Epidermal melanocyte (primary cell): ENCODE results near the gene ORC3.

Source experiments
- DNase-seq: peaks from one replicate; pipeline ENCODE4 v3.0.0; 2011; ENCODE audit warnings: low spot score; ENCODE audit not compliant: insufficient read length

Gene ORC3

GRCh38 chr6:87589693-87590416, at the start of gene ORC3, which contains the start of gene RARS2:
Gene ORC3, plus strand, starts transcription at chr6:87590135. Its CDS starts 34 bp downstream, at chr6:87590169.
Gene RARS2, minus strand, starts transcription at chr6:87589987. Its CDS starts 30 bp downstream, at chr6:87589957.
- DNase-seq = peak; percentile 95

DNA sequence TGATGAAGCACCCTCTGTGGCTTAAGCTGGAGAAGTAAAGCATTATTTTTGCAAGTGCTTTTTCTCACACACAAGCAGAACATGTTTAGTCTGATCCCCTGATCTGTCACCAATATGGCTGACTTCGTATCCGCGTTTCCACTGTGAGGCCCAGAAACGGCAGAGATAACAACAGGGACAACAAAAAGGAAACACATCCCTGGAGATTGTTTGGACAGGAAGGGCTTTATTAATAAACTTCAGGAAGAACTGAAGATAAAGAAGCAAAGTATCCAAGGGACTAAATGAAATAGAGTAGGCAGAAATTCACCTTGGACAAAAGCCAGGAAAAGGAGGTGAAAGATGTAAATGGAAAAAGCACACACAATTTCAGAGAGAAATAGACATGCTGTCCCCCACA, 49.4 kb upstream of the ORC3 start:
- DNase-seq = no peak

DNA sequence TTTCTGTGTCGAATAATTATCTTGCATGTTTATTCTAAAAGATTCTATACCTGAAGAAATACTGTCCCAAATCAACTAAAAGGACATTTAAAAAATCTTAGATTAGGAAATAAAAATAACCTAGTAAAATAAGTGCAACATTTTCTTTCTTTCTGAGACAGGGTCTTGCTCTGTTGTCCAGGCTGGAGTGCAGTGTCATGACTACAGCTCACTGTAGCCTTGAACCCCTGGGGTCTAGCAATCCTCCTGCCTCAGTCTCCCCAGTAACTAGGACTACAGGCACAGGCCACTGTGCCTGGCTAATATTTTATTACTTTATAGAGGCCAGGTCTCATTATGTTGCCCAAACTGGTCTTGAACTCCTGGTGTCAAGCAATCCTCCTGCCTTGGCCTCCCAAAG, 48.9 kb upstream of the ORC3 start:
- no peak for DNase-seq

GRCh38 chr6:87541744-87542143, 48.2 kb upstream of the ORC3 start:
- no peak for DNase-seq

- DNase-seq = no peak
Measured at GRCh38 chr6:87543696-87544473, 46.0 kb upstream of the ORC3 start.

DNA sequence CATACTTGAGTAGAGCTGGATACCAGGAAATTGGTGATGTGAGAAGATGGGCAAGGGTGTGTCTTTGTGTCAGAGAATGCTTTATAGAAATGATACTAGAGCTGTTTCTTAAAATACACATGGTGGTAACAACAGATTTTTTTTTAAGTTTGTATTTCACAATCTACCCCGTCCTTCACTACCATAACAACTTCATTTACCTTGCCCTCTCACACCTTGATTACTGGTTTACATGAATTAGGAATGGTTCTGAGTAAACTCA, 45.5 kb upstream of the ORC3 start:
- DNase-seq = no peak

- no peak for DNase-seq
Measured at GRCh38 chr6:87551799-87552198, 38.1 kb upstream of the ORC3 start.

DNA sequence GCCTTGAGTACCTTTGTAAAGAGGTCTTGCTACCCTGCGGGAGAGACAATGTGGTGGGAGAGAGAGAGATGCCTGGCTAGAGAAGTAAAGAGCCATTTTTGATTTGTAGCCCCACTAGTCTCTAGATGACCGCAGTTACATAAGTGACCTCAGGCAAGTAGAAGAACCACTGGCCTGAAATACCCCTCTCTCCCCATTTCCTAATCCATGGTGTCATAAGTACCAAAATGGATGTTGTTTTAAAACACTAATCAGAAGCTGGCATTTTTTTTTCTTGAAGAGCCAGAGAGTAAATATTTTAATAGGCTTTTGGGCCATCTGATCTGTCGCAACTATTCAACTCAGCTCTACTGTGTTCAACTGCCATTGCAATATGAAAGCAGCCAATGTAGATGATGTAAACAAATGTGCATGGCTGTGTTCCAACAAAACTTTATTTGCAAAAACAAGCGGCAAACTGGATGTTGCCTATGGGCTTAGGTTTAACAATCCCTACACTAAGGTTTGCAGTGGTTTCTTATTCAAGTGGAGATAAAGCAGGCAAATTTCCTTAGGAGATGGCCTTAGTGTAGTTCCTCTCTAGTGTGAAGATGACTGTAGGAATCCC, 36.7 kb upstream of the ORC3 start:
- no peak for DNase-seq

DNA sequence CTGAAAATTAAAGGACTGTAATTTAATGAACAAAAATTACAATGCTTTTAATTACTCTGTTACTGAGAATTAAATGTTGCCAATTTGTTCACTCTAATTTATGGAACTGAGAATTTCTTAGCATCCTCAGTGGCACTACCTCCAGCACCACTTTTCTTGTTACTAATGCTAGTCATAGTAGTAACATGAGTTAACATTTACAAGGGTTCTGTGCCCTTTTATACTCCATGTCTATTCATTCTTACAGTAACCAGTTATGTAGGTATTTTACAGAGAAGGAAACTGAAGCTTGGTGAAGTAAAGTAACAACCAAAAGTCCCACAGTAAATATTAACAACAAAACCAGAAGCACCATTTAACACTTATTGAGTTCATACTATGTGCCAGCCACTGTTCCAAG, 34.4 kb upstream of the ORC3 start:
- no peak for DNase-seq

DNA sequence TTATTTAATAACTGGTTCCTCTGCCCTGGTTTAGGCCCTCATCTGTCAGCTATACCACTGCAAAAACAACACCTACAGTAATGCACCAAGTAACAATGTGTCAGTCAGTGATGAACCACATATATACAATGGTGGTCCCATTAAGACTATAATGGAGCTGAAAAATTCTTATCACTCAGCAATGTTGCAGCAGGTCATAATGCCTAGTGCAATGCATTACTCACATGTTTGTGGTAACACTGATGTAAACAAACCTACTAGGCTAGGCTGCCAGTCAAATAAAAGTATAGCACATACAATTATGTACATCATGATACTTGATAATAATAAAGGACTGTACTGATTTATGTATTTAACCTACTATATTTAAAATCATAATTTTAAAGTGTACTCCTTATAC, 31.5 kb upstream of the ORC3 start:
- DNase-seq = no peak

GRCh38 chr6:87561017-87561416, 28.9 kb upstream of the ORC3 start:
- no peak for DNase-seq

GRCh38 chr6:87572021-87572420, 17.9 kb upstream of the ORC3 start:
- DNase-seq = no peak

GRCh38 chr6:87572883-87573282, 17.1 kb upstream of the ORC3 start:
- no peak for DNase-seq

DNA sequence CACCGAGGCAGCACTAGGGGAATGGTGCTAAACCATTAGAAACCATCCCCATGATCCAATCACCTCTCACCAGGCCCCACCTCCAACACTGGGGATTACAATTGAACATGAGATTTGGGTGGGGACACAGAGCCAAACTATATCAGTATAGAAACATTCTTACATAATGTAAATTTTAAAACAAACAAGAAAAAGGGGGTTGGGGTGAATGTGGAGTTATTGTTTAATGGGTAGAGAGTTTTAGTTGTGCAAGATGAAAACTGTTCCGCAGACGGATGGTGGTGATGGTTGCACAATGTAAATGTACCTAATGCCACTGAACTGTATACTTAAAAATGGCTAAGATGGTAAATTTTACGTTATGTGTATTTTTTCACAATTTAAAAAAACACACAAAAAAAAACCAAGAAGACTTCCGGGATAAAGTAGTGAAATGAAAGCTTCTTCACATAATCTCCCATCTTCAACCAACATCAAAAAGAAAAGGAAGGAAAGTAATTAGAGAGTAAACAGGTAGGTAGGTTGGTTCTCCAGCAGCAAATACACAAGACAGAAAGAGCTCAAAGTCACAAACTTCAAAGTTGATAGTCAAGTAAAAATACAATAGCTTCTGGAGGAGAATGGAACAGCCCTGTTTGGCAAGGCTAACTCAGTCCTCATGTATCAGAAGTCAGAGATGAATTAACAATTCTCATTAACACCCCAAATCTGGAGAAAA, 16.5 kb upstream of the ORC3 start:
- no peak for DNase-seq

DNA sequence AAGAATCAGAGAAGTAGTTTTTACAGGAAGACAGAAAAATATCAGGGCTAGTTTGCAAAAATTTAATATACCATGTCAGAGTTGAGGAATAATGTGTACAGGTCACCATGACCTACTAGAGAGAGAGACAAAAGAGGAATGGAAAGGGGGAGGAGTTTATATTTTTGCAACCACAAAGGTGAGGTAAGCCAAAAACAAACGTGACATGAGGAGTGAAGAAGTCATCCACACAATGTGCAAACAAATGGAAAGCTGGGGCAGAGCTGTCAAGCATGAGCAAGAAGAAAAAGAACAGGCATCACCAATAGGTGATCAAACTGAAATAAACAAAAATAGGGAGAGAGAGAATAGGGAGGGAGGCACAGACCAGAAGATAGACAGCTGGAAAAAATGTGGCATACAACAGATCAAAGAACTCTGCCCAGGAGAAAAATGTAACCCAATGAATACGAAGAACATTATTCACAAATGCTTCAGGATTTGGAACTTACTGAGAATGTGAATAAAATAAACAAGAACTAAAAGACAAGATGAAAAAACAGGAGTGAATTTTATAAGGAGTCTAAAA, 15.6 kb upstream of the ORC3 start:
- DNase-seq = no peak

DNA sequence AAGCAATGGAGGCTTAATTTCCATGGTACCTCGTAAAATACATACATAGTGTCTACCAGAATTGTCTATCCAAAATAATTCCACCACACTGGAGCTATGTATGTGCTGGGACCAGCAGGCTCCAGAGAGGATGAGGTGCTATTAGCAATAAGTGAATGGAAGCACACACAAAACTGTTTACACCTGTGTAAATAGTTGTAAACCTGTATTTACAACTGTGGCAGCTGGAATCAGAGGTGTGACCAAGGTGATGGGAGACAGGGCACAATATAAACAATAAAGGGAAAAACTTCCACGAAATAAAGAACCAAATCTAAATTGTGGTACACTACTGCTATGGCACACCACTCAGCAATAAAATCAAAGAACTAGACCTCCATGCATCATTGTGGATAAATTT, 14.5 kb upstream of the ORC3 start:
- no peak for DNase-seq

DNA sequence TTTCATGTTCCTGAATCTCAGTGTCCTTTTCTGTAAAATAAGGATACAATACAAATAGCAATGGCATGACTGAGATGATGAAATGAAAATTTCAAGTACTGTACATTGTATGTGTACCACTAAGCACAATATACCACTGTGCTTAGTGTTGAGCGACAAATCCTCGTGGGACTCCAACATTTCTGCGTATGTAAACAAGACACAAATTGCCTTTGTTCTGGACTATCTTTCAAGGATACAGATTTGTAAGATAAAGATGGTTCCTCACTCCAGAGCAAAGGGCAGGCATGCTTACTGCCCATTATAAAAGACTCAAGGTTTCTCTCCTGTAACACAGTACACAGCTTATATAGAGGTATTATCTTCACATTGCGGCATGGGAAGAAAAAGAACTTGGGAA, 6.1 kb upstream of the ORC3 start:
- DNase-seq = no peak

DNA sequence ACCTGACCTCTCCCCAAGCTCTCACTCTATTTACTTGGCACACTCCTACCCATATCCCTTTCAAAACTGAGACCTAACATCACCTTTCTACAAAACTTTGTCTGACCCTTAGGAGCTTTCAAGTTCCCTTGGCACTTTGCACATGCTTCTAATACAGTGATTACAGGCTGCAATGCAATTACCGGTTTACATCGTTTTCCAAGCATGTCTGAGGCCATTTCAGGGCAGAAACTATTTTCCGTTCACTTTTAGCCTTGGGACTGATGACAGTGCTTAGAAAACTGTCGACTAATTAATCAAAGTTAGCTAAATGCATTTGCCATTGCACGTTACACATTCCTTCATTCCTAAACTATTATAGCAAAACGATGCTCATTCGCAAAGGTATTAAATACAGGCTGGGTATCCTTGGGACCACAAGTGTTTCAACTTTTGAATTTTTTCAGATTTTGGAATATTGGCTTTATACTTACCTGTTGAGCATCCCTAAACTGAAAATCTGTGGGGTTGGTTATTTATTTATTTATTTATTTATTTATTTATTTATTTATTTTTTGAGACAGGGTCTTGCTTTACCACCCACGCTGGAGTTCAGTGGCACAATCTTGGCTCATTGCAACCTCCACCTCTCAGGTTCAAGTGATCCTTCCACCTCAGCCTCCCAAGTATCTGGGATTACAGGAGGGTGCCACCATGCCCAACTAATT, 3.4 kb upstream of the ORC3 start:
- DNase-seq = no peak

GRCh38 chr6:87588756-87589407, 1.1 kb upstream of the ORC3 start:
- DNase-seq = no peak

- DNase-seq = no peak
Measured at GRCh38 chr6:87590417-87590880, 514 bp downstream of the ORC3 start.
